GM10248 (cell line): ENCODE results near the gene SEMA3F.

Experiments used
- CTCF ChIA-PET: fragments of 300-600 bp; sonication (Branson Sonifier 250); formaldehyde crosslinking; extraction: SDS; loops from one replicate; lab custom pipeline; 2021; ENCODE audit warnings: antibody characterized with exemption; lab: Yijun Ruan, JAX
- POLR2A ChIA-PET: fragments of 350-650 bp; sonication (Branson Sonifier 250); formaldehyde crosslinking; extraction: SDS; loops from one replicate; lab custom pipeline; 2020; ENCODE audit warnings: antibody characterized with exemption; lab: Yijun Ruan, JAX
- DNase-seq: peaks from one replicate; pipeline ENCODE4 v3.0.0; 2012; ENCODE audit errors: extremely low spot score
- CTCF ChIP-seq: IDR thresholded peaks from 2 replicates; pipeline ENCODE4 v1.5.1; 2012; ENCODE audit warnings: mild to moderate bottlenecking, low read depth; ENCODE audit errors: extremely low read depth, missing control alignments, control extremely low read depth

The SEMA3F gene

DNA sequence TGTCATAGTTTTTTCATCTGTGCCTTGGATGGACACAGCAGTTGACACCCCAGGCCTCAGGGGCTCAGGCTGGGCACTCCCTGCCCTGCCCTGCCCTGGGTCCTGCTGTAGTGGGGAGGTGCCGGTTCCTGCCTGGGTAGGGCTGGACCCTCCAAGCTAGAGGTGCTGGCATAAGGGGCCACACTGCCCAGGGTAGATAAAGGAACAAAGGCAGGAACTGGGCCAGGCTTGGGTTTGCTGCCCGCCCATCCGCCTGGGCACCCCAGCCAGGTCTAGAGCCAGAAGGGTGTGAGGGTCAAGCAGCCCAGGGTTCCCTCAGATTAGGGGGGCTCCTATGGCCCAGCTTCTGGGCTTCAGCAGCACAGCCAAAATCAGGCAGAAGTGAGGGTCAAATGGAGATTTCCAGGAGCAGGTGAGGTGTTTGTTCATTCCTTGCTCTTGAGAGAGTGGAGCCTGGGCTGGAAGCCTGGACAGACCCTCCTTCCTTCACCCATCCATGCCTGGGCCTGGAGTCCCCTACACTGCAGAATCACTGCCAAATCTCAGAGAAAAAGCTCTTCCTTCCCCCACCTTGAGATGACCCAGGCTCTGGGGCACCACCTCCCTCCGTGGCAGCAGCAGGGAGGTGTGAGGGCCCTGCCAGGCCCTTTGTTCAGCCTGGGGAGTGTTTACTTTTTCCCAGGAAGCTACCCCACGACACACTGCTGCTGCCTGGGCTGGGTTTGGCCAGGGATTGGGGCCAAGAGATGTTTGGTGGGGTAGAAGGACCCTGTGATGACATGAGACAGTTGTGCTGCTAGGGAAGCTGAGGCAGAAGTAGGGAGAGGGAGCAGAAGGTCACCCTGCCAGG is 7.1 kb downstream of the SEMA3F start:
- no peak for TF ChIP-seq CTCF
- DNase-seq = no peak
- CTCF ChIA-PET = interaction anchor here (1.4 kb wide), 1 partner anchor 331 kb away, joined by 3 read pairs; no protein-coding TSS in a partner anchor
- POLR2A ChIA-PET = no interaction called here

DNA sequence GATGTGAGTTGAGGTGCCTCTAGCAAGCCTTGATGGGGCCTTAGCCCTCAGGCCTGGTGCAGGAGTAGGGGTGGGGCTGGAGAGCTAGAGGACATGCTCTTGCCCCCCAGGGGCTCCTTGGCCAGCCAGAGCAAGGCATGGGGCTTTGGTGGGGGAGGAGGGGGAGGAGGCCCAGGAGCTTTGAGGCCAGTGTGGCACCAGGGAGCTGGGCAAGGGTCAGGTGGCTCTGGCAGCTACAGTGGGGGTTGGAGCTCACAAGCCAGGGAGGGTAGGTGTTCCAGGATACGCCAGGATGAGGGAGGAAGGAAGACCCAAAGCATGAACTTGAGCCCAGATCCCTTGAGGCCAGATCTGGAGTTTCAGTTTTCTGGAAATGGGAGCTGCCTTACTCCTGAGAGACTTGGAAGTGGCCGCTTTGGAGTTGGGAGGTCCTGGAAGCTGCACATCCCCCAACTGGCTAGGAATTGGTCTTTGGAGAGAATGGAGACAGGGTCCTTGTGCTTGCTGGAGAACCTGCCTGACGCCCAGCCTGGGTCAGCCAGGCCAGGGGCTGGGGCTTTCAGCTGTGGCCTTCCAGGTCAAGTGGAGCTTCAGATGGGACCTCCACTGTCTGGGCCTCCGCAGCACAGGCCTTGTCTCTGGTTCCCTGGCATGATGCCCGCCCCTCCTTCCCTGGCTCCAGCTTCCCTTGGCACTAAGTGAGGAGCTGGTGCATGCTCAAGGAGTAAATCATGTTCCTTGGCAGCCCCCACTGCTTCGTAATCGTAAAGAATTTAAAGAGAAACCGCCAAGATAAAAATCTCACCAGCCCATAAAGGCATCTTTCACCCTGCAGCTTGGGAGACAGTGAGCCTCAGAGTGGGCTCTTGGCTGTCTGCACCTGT is 8.7 kb downstream of the SEMA3F start:
- no peak for DNase-seq
- ChIA-PET POLR2A (no interaction called here), CTCF (interaction anchor here (0.7 to 1.7 kb wide), 3 partner anchors 28 to 332 kb away, joined by 3 to 4 read pairs (median 3); no protein-coding TSS in a partner anchor)
- no peak for TF ChIP-seq CTCF

- no peak for DNase-seq
- POLR2A ChIA-PET = no interaction called here
- CTCF ChIA-PET = interaction anchor here (1.7 kb wide), 1 partner anchor 61 kb away, joined by 4 read pairs; no protein-coding TSS in a partner anchor
- no peak for TF ChIP-seq CTCF
Observed at GRCh38 chr3:50164481-50164880, 9.4 kb downstream of the SEMA3F start.

GRCh38 chr3:50164984-50165909 is 10.1 kb downstream of the SEMA3F start:
- ChIA-PET POLR2A (no interaction called here), CTCF (interaction anchor here (0.9 to 1.0 kb wide), 4 partner anchors 17 to 46 kb away, joined by 3 read pairs; no protein-coding TSS in a partner anchor)
- no peak for DNase-seq
- TF ChIP-seq CTCF = no peak

GRCh38 chr3:50165910-50166538 is 10.9 kb downstream of the SEMA3F start:
- CTCF ChIA-PET = interaction anchor here (0.9 to 1.4 kb wide), 4 partner anchors 10 to 47 kb away, joined by 3 read pairs; no protein-coding TSS in a partner anchor
- no peak for DNase-seq
- TF ChIP-seq CTCF = no peak
- POLR2A ChIA-PET = no interaction called here
